Sigmoid colon (tissue), 7 donors: ENCODE data around the gene IL34. TPM values are rescaled to one million over a fixed set of nuclear protein-coding genes. Genes with fewer than 3 reads are reported as not detected.
A peak's percentile ranks its signal among the peaks of the same experiment; 100 is the strongest.

Source experiments
- DNase-seq: peaks from one replicate; pipeline ENCODE4 v3.0.0-alpha.2; 2019
- H3K27ac ChIP-seq, 4 donors: fragments of 200-600 bp; sonication (generic); one replicate each; pipeline ENCODE4 v1.5.1; 2016 to 2019; ENCODE audit warnings: mild to moderate bottlenecking in 1 of 4
- H3K27me3 ChIP-seq, 3 donors: fragments of 200-600 bp; sonication (generic); one replicate each; pipeline ENCODE4 v1.5.1; 2019; ENCODE audit warnings: mild to moderate bottlenecking in 1 of 3
- H3K36me3 ChIP-seq, 4 donors: fragments of 200-600 bp; sonication (generic); one replicate each; pipeline ENCODE4 v1.5.1; 2016 to 2019
- H3K4me1 ChIP-seq, 4 donors: fragments of 200-600 bp; sonication (generic); one replicate each; pipeline ENCODE4 v1.5.1; 2017 to 2019
- H3K4me3 ChIP-seq, 4 donors: fragments of 200-600 bp; sonication (generic); one replicate each; pipeline ENCODE4 v1.5.1; 2017 to 2019; ENCODE audit warnings: mild to moderate bottlenecking in 2 of 4, moderate library complexity in 1 of 4
- H3K9me3 ChIP-seq, 4 donors: fragments of 200-600 bp in 3 of 4; sonication (generic) in 3 of 4; one replicate each; pipeline versions ENCODE4 v1.5.1 to v1.6.1; 2013 to 2019
- CTCF ChIP-seq, 4 experiments: fragments of 450-650 bp in 3 of 4; fragments of 200-600 bp in 1 of 4; IDR thresholded peaks; one replicate each; pipeline ENCODE4 v1.5.1; 2016 to 2019; ENCODE audit warnings: antibody characterized with exemption in 4 of 4, mild to moderate bottlenecking in 3 of 4, moderate library complexity in 2 of 4
- EP300 ChIP-seq, 4 donors: sonication (generic); formaldehyde crosslinking; IDR thresholded peaks; one replicate each; pipeline ENCODE4 v1.6.1; 2017; ENCODE audit warnings: antibody characterized with exemption in 4 of 4
- POLR2A ChIP-seq, 2 donors: fragments of 450-650 bp; IDR thresholded peaks; one replicate each; pipeline ENCODE4 v1.6.1; 2016; ENCODE audit warnings: antibody characterized with exemption in 2 of 2, mild to moderate bottlenecking in 2 of 2, moderate library complexity in 2 of 2
- POLR2AphosphoS5 ChIP-seq, 4 donors: sonication (generic); formaldehyde crosslinking; IDR thresholded peaks; one replicate each; pipeline ENCODE4 v1.6.1; 2017; ENCODE audit warnings: antibody characterized with exemption in 4 of 4
- WGBS, 2 donors: extraction: QIAGEN DNeasy Blood & Tissue Kit; methylation state at CpG; one replicate each; pipeline ENCODE4 v1.1.7; 2013; 5-methylcytosine and 5-hydroxymethylcytosine counted together
- intact Hi-C: fragments of 100-400 bp; cut with DNase I; formaldehyde crosslinking; loops from one replicate; pipeline ENCODE4 v1.15.1; 2023
- polyA plus RNA-seq, 3 donors: library from polyadenylated mRNA; stranded (reverse); fragments of 200-250 nt; gene quantifications; one replicate each; pipeline ENCODE4 v1.2.3, GENCODE V29; 2013
- total RNA-seq, 4 donors: library from RNA; depleted of rRNA; stranded (reverse); fragments of >200 nt; gene quantifications; one replicate each; pipeline ENCODE4 v1.1.0, GENCODE V29; 2016
- donor health status: healthy with polysubstance abuse.
- donor health status: Bipolar disorder and iron deficiency.
- donor health status: healthy.

Gene IL34
- total and polyA plus RNA-seq, 7 donors = 1.8 to 5.5 (median 4.6) TPM; not detected in 2

- 88 to 90% methylated on average over 13 of the region's 13 CpGs for whole genome bisulfite sequencing, 2 donors
- peak overlapping the region; percentile 75 to 93 (median 84) for H3K4me3 ChIP-seq
- H3K27me3 ChIP-seq = no peaks in the 10 kb centered on the region
- intact Hi-C loops = no loop called here
- peaks cover 13 to 21% (median 18%) of the 10 kb centered on the region in 4 donors for H3K36me3 ChIP-seq
- H3K4me1 ChIP-seq = peaks cover 0 to 81% (median 75%) of the 10 kb centered on the region in 4 donors
- H3K27ac ChIP-seq = peak overlapping the region; percentile 86 to 99 (median 96)
- no peak for TF ChIP-seq POLR2AphosphoS5 (IDR thresholded peaks at IDR 0.05)
- TF ChIP-seq POLR2A (IDR thresholded peaks at IDR 0.05) = no peak
- no peak for TF ChIP-seq CTCF (IDR thresholded peaks at IDR 0.05)
- no peak for TF ChIP-seq EP300 (IDR thresholded peaks at IDR 0.05)
- no peak for DNase-seq
- no peaks in the 10 kb centered on the region for H3K9me3 ChIP-seq
Observed at GRCh38 chr16:70683146-70683944, 37.0 kb downstream of the IL34 start.

GRCh38 chr16:70684146-70685060 lies 38.0 kb downstream of the IL34 start:
- no peak for DNase-seq
- H3K27ac ChIP-seq = peak overlapping the region; percentile 86 to 99 (median 96)

GRCh38 chr16:70685061-70685937 lies 38.9 kb downstream of the IL34 start:
- Histone ChIP-seq H3K4me3 (peak overlapping the region; percentile 75 to 93 (median 84)), H3K27ac (peak overlapping the region; percentile 86 to 99 (median 96)), H3K4me1 (peaks cover 4 to 89% (median 86%) of the 10 kb centered on the region in 4 donors), H3K36me3 (peaks cover 2% of the 10 kb centered on the region in 4 donors), H3K27me3 (no peaks in the 10 kb centered on the region), H3K9me3 (no peaks in the 10 kb centered on the region)
- 3% methylated on average over 90 of the region's 90 CpGs for WGBS, 2 donors
- TF ChIP-seq EP300 (IDR thresholded peaks at IDR 0.05) = no peak
- TF ChIP-seq POLR2AphosphoS5 (IDR thresholded peaks at IDR 0.05) = peak in 2 of 4 donors; percentile 20 to 25
- no peak for TF ChIP-seq POLR2A (IDR thresholded peaks at IDR 0.05)
- DNase-seq = no peak
- intact Hi-C loops = no loop called here

More at GRCh38 chr16:70684146-70685060, 38.0 kb downstream of the IL34 start:
- TF ChIP-seq POLR2AphosphoS5 (IDR thresholded peaks at IDR 0.05) (no peak), CTCF (IDR thresholded peaks at IDR 0.05) (no peak), POLR2A (IDR thresholded peaks at IDR 0.05) (no peak), EP300 (IDR thresholded peaks at IDR 0.05) (no peak)
- 74 to 86% methylated on average over 14 of the region's 14 CpGs for WGBS, 2 donors
- Histone ChIP-seq H3K9me3 (no peaks in the 10 kb centered on the region), H3K4me1 (peaks cover 3 to 89% (median 86%) of the 10 kb centered on the region in 4 donors), H3K27me3 (no peaks in the 10 kb centered on the region), H3K4me3 (peak overlapping the region; percentile 75 to 93 (median 84)), H3K36me3 (peaks cover 4 to 11% (median 8%) of the 10 kb centered on the region in 4 donors)
- intact Hi-C loops = no loop called here

- TF ChIP-seq POLR2A (IDR thresholded peaks at IDR 0.05) = peak in 1 of 2 donors; percentile 11
- TF ChIP-seq EP300 (IDR thresholded peaks at IDR 0.05) = no peak
- TF ChIP-seq POLR2AphosphoS5 (IDR thresholded peaks at IDR 0.05) = peak; percentile 52 to 84 (median 75)
- TF ChIP-seq CTCF (IDR thresholded peaks at IDR 0.05) = no peak
- H3K4me1 ChIP-seq = peaks cover 4 to 89% (median 86%) of the 10 kb centered on the region in 4 donors
- H3K9me3 ChIP-seq = no peaks in the 10 kb centered on the region
- H3K4me3 ChIP-seq = peak within 1 kb of the TSS; percentile 75 to 93 (median 84)
- 1% methylated on average over 72 of the region's 72 CpGs for WGBS, 2 donors
- H3K27ac ChIP-seq = peak within 1 kb of the TSS; percentile 95 to 99 (median 98)
- no peaks in the 10 kb centered on the region for H3K27me3 ChIP-seq
- DNase-seq = peak; percentile 96
- intact Hi-C loops = no loop called here
- no peaks in the 10 kb centered on the region for H3K36me3 ChIP-seq
Observed at GRCh38 chr16:70685938-70686375, 39.6 kb downstream of the IL34 start, which contains the start of gene MTSS2. MTSS2 (minus strand) TSS chr16:70686053; CDS start chr16:70685791, 262 bp downstream.
